ENCODE measurements around the gene MRPL32.
"Not testable (repeated sequence)": the region's sequence is repeated elsewhere in the genome, so short reads cannot be mapped to it uniquely, and the experiment has no call there.

Gene MRPL32

DNA sequence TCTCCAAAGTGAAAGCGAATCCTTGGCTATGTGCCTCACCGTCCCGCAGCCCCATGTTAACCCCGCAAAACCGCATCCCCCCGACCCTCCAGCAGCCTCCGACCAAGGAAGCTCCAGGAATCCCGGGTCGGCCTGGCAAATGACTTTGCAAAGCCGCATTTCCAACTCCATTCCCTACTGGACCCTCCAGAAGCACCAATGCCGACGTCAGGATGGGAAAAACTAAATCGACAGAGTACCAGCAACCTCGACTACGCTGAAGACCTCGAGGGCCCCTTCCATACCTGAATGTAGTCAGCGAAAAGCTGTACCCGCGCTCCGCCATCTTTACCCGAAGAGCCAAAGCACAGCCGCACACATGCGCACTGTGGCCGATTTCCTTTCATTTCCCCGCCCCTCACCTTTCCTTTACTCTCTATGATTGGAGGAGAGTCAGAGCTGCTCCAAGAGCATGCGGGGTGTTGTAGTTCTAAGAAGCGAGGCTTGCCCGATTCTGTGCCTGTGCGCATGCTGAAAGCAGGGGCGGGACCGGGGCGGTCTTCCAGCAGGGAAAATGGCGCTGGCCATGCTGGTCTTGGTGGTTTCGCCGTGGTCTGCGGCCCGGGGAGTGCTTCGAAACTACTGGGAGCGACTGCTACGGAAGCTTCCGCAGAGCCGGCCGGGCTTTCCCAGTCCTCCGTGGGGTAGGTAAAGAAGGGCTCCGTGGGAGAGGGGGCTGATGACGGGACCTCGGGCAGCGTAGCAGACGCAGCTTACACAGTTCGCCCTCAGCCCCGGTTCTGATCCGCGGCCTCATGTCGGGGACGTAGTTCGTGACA, at the start of gene MRPL32, which contains the start of gene PSMA2:
Gene MRPL32, plus strand, starts transcription at position 543 of the 818 bp plus-strand sequence. Its CDS starts 11 bp downstream, at position 554.
Gene PSMA2, minus strand, starts transcription at position 341 of the 818 bp plus-strand sequence. Its CDS starts 16 bp downstream, at position 325.
- DNase-seq (ENCODE audit: low spot score), result peak; percentile 95

DNA sequence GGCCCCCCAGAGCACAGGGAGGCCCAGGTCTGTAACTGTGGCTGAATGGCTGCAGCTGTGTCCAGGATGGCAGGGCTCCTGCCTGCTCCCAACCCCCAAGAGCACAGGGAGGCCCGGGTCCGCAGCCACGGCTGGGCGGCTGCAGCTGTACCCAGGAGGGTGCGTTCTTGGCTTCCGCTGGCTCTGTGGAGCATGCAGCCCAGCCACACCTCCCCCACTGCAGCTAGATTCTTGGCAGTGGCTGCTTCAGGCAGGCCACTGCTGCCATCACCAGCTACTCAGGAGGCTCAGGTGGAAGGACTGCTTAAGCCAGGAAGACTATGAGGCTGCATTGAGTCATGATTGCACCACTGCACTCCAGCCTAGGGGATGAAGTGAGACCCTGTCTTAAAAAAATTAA, 48.2 kb upstream of the MRPL32 start:
- DNase-seq (ENCODE audit: low spot score), result no peak

DNA sequence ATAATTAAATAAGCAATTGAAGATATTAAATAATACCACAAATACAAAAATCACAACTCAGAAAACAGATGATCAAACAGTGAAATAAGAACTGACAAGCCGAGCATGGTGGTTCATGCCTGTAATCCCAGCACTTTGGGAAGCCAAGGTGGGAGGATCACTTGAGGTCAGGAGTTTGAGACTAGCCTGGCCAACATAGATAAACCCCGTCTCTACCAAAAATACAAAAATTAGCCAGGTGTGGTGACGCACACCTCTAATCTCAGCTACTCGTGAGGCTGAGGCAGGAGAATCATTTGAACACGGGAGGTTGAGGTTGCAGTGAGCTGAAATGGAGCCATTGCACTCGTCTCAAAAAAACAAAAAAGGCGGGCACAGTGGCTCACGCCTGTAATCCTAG, 47.0 kb upstream of the MRPL32 start:
- not testable (repeated sequence) for DNase-seq (ENCODE audit: low spot score)

DNA sequence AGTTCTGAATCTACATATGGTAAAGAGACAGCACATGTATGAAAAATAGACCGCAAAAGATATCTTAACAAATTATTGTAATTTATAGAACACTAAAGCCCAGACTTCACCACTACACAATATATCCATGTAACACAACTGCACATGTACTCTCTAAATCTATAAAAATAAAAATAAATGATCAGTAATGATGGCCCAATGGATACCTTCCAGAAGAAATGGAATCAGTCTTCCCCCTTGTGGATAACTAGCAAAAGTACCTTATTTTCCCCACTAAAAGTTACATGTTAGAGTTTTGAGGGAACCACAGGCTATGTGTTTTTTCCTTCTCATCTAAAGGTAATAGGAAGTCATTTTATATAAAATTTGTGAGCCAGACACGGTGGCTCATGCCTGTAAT, 46.0 kb upstream of the MRPL32 start:
- DNase-seq (ENCODE audit: low spot score), result no peak

DNA sequence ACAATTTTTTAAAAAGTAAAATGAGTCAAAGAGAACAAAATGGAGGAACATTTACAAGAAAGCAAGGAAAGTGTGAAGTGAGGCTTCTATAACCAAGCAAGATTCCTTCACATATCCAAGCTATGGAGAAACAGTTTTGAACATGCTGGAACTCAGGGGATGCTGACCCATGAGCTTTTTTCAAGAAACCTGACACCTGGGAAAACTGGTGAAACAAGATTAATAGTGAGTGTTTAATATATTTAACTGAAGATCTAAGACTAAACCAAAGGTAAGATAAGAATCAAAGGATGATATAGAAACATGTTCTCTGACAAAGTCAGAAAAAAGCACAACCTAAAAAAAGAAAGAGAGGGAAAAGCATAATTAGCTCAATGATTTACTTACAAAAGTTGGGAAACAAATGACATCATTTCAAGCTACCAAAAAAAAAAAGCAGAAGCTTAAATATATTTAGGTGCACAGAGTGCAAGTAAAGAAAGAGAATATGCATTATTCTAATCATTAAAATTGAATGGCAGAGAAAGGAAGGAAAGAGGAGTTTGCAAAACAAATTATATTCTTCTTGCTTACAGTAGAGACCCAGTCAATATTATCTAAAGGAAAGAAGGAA, 45.2 kb upstream of the MRPL32 start:
- DNase-seq (ENCODE audit: low spot score), result no peak

DNA sequence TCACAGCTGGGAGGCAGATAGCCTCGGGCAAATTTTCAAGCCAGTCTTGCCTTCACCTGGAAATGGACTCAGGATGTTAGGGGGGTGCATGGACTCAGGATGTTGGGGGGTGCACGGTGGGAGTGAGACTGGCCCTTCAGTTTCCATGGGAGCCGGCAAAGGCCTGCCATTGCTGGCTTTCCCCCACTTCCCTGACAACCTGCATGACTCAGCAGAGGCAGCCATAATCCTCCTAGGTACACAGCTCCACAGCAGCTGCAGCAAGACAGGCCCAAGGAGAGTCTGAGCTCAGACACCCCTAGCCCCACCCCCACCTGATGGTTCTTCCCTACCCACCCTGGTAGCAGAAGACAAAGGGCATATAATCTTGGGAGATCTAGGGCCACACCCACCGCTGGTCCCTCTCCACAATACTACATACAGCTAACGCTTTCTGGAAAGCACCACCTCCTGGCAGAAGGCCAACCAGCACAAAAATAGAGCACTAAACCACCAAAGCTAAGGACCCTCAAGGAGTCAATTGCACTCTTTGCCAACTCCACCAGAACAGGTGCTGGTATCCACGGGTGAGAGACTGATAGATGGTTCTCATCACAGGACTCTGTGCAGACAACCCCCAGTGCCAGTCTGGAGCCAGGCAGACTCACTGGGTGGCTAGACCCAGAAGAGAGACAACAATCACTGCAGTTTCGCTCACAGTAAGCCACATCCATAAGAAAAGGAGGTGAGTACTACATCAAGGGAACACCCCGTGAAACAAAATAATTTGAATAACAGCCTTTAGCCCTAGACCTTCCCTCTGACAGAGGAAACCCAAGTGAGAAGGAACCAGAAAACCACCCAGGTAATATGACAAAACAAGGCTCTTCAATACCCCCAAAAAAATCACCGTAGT, 38.6 kb upstream of the MRPL32 start:
- no peak for DNase-seq (ENCODE audit: low spot score)

DNA sequence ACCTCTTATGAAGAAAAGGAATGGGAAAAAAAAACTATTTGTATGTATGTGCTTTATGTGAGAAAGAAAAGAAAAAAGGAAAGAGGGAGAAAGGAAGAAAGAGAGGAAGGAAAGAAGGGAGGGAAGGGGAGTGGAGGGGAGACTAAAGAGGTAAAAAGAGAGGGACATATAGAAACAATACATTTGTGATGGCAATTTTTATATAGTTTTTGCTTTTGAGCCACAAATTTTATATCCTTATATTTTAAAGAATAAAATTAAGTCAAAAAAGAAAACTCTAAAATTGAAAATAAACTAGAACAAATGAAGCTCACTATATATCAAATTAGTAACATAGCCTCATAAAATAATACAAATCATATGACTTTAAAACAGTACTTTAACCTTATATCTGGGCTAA, 31.3 kb upstream of the MRPL32 start:
- DNase-seq (ENCODE audit: low spot score), result no peak

DNA sequence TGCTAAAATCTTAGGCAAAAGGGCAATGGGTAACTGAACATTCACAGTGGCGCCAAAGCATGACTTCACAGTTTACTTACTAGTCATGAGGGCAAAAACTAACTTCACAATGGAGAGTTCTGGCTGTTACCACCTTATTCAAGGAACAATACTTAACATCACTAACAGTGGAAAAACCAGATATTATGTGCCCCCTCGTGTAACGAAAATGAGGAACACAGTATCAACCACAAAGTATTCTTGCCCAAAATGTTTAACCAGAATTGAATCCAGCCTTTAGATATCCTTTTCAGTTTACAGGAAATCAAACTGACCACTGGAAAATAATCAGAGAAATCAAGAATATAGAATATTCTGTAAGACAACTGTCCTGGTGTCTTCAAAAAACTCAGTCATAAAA, 29.8 kb upstream of the MRPL32 start:
- no peak for DNase-seq (ENCODE audit: low spot score)

DNA sequence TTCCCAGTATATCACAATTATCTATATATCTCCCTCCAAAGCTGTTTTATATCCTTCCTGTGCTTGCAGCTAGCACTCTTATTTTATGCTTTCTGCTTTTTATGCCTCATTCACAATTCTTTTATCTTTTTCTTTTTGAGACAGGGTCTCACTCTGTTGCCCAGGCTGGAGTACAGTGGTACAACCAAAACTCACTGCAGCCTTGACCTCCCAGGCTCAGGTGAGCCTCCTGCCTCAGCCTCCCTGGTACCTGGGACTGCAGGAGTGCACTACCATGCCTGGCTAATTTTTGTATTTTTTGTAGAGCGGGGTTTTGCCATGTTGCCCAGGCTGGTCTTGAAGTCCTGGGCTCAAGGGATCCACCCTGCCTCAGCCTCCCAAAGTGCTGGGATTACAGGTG, 26.0 kb upstream of the MRPL32 start:
- DNase-seq (ENCODE audit: low spot score), result no peak

DNA sequence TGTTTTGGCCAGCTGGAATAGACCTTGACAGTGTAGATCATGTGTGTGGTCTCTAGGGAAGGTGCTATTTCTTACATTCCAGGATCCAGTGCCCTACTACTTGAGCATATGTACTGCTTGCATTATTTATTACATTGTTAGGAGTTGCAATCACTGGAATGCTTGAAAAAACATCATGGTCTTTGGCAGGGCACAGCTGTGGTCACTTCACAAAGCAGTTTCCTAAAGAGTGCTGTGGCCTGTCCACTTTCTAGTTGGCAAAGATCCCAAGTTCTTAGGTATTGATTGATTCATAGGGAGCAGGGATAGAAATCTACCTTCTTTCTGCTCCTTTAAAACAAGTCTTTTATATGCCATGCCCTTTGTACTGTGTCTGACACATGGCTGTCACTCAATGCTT, 24.9 kb upstream of the MRPL32 start:
- DNase-seq (ENCODE audit: low spot score), result no peak

DNA sequence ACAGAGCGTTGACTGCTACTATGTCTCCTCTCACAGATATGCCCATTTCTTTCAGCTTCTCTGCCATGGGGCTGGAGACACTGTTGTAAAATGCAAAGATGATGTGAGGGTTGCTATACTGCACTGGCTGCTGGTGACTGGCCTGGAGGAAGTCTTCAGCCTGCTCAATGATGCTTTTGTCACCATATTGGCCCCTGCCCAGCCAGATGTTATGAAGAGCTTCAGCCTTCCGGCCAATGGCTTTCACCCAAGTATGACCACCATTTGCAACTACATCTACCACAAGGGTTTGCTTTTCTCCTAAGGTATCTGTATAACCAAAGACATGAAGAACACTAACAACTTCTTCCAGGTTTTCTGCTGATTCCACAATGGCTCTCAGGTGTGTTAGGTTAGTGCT, 21.9 kb upstream of the MRPL32 start:
- DNase-seq (ENCODE audit: low spot score), result no peak

DNA sequence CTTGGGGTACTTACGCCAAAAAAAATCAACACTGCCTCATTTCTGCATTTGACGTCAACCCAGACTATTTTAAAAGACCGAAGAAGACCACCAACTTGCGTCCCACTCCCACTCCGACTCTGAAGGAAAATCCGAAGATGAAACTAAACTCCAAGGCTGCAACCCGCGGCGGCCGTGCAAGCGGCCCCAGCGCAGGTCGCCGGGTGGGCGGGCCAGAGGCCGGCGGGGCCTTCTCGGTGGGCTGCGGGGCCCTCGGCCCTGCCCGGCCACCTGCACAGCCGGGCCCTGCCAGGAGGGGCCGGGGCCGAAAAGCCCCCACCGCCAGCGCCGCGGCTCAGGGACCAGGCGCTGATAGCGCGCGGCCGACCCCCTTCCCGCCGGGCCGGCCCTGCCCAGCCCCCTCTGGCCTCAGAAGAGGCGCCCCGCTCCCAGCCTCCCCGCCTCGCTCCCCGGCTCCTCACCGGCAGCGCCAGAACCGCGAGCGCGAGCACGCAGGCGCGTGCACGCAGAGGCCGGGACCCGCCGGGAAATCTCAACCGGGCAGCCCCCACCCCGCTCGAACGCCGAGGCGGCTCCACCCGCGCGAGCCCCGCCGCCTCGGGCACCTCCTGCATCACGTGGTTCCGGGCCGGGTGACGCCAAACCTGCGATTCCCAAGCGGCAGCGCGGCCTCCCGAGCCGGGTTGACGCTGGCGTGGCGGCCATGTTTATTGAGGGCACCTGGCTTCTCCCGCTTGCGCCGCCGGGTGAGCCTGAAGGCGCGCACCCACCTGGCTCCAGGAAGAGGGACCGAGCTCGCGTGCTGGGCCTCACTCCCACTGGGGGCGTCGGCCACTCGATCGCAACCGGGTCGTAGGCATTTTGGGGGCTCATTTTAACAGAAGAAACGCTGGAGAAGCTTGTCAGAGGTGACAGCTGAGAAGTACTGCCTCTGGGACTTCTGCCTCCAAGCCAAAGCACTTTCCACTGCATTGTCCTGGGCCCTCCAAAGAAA, 20.4 kb upstream of the MRPL32 start, which contains the start of gene C7orf25:
Gene C7orf25, minus strand, starts transcription at position 617 of the 994 bp plus-strand sequence. CDS start 1,170 bp downstream, outside the sequence.
- peak; percentile 98 for DNase-seq (ENCODE audit: low spot score)

DNA sequence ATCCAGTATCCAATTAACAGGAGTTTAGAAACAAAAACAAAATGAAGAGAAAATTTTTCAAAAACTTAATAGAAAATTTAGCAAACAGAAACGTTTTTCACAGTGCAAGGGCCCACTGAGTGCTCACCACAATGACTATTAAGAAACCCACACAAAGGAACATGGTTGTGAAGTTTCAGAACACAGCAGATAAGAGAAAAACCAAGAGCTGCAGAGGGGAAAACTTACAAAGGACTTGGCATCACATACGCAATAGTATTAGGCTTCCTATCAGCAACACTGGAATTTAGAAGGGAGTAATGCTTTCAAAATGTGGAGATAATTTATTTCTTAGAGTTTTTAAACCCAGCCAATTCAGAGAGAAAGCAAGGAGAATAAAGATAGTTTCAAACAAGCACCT, 18.6 kb upstream of the MRPL32 start:
- DNase-seq (ENCODE audit: low spot score), result no peak

DNA sequence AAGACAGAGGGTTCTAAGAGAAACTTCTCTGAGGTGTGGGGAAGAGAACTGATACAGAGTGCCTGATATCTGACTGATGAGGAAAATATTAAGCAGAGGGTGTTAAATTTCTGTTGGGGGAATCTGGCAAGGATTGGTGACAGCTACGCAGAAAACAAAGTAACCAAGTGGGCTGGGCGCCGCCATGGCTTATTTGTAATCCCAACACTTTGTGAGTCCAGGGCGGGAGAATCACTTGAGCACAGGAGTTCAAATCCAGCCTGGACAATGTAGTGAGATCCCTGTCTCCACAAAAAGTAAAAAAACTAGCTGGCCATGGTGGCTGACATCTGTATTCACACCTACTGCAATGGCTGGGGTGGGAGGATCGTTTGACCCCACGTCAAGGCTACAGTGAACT, 18.2 kb upstream of the MRPL32 start:
- no peak for DNase-seq (ENCODE audit: low spot score)

DNA sequence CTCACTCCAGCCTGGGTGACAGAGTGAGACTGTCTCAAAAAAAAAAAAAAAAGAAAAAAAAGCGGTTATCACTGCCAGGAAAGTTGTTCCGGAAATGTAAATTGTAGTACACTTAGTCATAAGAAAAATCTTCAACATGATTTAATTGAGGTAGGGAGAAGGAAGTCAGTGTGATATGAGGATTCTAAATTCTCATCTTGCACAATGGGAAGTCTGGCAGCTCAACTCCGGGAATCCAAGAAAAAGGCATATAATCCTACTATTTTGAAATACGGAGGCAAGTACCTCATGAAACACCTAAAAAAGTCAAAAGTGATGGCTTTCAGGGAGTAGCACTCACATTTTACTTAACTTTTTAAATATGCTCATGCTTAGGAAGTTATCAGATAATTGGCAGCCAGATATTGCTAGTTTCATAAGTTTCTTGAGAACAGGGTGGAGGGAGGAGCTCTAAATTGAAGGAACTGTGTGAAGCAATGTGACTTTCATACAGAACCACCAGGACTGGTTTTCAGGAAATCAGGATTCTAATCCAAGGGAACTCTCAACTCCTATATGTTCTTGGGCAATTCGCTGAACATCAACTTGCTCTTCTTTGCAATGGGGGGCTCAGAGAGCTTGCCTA, 17.6 kb upstream of the MRPL32 start:
- no peak for DNase-seq (ENCODE audit: low spot score)

DNA sequence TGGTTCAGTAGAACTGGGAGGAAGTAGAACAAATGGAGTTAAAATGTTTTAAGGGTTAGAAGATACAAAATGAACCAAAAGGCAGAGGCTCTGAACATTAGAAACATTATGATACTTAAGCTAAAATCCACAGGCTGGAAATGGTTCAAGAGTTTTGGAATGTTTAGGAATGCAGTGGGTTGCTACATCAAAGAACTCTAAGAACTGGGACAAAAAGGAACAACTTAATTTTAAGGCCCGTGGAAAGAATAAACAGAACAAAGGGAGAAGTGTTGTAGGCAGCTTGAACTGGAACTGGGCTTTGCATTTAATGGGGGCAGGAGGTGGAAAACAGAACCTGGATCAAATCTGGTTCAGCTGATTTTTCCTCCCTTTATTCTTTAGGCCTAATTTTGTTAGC, 16.8 kb upstream of the MRPL32 start:
- no peak for DNase-seq (ENCODE audit: low spot score)

DNA sequence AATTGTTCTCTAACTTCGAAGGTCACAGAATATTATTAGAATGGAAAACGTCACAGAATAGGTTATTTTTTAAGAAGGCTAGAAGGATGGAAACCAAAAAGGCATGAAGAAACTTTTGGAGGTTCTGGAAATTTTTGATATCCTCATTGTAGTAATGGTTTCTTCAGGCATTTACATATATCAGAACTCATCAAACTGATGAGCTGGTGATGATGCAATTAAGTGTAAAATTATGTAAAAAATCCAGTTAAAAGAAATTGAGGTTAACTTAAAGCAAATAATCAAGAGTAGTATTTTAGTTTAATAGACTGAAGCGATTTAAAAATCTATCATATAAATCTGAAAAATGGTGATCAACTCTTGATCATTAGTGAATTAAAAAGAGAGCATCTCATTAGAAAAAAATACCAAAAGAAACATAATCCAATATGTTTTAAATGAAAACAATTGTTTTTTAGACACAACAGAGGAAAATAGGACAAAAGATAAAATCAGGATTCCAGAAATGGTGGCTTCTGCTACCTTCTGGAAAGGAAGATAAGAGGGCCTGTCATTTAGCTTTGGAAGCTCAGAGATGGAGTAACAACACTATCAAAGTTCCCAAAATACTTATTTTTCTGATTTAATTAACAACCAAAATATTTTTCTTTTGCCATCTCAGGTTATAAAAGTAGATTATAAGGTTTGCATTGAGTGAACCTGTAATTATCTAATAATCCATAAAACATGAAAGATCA, 10.0 kb upstream of the MRPL32 start:
- no peak for DNase-seq (ENCODE audit: low spot score)

DNA sequence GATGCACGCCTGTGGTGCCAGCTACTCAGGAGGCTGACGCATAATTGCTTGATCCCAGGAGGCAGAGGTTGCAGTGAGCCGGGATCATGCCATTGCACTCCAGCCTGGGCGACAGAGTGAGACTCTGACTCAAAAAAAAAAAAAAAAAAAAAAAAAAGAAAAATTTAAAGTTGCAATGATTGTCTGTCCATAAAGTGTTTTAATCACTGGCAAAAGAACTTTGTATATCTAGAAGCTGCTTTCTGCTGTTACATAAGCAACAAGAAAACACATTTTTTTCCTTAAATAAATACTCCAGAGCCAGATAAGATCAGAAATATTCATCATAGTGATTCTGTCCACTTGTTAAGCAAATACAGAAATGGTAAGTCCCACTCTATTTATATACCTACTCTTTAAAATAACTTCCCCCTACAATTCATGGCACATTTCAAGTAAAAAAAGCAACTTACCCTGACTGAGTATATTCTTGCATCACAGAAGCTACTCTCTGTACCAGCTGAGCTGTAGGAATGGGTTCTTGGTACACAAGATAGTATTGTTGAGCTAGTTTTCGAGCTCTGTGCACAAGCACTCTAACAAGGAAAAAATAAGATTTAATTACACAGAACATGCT, 7.8 kb upstream of the MRPL32 start:
- no peak for DNase-seq (ENCODE audit: low spot score)

DNA sequence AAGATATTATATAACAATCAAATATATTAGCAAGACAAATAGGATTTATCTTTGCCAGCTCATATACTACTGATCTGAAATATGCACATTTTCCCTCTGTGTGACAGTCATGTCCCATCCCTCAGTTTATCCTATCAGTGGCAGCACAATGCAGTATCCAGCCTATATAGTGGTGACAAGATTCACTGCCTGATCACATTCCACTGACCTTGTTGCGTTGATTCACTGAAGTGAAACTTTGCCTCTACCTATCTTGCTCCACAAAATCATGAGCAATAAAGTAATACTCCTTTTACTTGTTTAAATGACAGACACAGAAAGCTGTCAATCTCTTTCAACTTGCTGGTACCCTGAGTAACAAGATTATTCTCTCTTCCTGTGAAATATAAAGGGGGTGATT, 6.5 kb upstream of the MRPL32 start:
- no peak for DNase-seq (ENCODE audit: low spot score)

DNA sequence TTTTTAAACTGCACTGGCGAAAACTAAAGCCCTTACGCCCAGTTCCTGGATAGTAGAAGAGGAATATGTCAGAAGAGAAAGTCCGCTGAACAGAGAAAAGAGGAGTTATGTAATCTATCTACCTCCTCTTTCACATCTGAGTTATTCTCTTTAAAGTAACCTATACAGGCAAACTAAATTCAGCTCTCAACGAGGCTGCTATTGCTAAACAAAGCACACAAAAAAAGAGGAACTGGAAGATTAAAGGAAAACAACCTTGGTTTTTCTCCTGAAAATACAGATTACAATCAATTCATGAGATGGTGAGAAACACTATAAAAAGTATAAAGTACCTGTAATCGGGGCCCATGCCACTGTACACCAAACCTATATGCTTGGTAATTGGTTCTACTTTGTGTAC, 6.0 kb upstream of the MRPL32 start:
- DNase-seq (ENCODE audit: low spot score), result no peak

Data from ecto neural progenitor cell (in vitro differentiated cells).